Activated CD8-positive, alpha-beta memory T cell treated with anti-CD3 and anti-CD28 coated beads, Interleukin-2, amount 50 U/mL, for 48 hours (primary cell): ENCODE measurements around the gene CORIN.
"Not testable (repeated sequence)": the region's sequence is repeated elsewhere in the genome, so short reads cannot be mapped to it uniquely, and the experiment has no call there.

ENCODE experiments used
- DNase-seq: peaks from one replicate; pipeline ENCODE4 v3.0.0-alpha.2; 2020

CORIN gene

DNA sequence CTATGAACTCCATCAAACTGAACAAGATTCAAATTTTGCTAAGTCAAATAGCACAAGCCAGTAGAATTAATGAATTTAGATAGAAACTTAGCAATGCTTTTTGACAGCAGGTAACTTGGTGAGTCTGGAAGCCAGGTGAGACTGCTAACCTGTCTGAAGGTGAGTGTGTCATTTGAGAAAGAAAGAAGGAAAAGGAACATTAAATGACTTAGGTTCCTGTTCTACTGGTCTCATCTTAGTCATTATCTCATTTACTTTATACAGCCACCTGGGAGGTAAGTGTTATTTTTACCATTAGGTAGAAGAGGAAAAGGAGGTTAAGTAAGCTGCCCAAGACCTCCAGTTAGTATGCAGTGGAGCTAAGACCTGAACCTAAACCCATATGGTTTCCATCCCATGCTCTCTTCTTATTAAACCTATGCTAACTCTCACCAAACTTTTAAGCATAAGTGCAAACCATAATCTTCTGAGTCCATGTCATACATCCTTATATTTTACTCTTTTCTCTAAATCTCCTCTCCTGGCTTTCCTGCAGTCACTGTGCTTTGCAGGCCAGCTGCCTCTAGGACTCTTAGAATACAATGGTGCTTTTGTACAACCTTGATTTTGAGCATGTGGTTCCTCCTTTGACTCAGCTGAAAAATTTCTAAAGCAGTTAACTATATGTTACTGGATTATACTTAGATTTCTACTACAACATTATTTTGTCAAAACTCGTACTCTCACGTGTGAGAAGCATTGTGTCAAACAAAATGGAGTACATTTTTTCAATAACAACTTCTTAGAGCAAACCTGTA lies 284.3 kb downstream of the CORIN start:
- no peak for DNase-seq

DNA sequence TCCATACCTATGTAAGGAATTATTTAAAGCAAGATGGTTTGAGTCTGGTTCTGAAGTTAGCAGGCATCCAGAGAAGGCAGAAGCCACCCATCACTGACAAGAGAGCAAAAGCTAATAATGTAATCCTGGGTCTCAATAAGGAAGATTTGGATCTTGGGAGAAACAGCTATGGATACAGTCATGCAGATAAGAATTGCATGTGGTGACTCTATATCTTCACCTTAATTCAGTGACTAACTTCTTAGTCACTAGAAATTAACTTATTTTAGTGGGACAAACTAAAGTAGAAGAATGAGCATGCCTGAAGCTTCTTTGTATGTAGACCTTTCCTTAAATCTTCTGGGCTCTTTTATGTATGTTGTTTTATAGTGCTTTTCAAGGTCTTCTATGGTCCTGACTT lies 286.2 kb downstream of the CORIN start:
- DNase-seq: no peak

DNA sequence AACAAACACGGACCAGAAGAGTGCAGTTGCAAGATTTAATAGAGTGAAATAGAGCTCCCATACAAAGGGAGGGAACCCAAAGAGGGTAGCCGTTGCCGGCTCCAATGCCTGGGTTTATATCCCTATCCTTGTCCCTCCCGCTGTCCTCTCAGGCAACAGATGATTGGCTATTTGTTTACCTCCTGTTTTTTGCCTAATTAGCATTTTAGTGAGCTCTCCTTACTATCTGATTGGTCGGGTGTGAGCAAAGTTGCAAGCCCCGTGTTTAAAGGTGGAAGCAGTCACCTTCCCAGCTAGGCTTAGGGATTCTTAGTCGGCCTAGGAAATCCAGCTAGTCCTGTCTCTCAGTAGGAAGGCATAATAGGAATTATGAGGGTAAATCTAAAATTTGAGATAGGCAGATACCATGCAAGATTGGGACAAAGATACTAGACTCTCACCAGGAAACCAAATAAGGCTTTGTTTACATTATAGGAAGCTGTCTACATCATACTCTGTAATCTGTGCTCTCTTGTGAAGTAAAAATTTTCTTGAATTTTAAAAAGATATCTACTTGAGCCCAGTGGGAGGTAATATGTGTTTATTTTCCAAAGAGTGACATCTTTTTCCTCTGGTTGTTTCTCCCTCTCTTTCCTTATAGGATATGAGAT lies 286.8 kb downstream of the CORIN start:
- no peak for DNase-seq

DNA sequence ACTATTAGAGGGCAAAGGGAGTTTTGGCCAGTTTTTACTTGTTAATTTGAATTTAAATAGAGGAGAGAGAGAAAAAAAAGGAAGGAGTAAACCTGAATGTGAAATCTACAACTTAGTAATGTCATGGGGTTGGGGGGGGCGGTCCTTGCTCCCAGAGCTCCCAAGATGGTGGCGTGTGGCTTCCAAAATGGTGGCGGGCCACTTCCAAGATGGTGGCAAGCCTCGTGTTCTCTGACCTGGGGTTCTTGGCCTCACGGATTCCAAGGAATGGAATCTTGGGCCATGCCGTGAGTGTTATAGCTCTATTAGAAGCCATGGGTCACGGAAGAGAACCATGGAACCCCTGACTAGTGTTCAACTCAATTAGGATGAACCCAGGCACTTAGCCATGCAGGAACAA lies 287.5 kb downstream of the CORIN start:
- not testable (repeated sequence) for DNase-seq
